ENCODE results near the gene ADIG.

The ADIG gene

DNA sequence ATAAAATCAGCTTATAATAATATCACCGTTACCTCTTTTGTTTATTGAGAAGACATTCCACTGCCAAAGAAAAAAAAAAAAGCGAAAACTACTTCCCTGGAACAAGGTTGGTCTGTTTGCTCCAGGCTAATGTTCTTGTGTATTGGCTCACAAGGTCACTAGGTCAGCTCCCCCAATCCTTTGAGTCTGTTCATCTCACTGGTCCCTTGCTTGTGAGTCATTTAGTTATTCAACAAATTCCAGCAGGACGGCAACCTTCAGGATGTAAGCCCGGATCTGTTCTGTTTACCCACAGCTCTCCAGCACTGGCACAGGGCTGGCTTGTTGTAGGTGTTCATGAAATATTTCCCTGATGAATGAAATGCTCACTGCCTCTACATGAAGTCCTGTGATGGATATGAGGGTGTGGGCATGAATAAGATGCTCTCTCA is 23.9 kb downstream of the ADIG start:
- DNase-seq: no peak

DNA sequence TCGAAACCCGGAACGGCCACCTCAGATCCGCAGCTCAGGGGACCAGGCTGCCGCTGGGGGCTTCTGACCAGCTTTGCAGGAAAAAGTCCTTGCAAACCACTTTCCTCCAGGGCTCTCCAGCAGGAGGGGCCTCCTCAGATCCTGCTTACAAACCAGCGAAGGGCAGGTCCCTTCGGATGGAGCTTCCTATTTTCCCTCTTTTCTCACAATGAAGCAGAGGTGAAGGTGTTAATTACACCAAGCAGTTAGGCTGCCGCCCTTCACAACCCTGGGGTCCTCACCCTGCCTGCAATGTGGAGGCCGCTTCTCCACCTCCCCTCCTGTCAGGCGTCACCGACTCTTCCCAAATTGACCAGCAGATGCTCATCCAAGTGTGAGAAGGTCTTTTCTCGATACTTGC is 26.4 kb downstream of the ADIG start:
- DNase-seq: no peak

DNA sequence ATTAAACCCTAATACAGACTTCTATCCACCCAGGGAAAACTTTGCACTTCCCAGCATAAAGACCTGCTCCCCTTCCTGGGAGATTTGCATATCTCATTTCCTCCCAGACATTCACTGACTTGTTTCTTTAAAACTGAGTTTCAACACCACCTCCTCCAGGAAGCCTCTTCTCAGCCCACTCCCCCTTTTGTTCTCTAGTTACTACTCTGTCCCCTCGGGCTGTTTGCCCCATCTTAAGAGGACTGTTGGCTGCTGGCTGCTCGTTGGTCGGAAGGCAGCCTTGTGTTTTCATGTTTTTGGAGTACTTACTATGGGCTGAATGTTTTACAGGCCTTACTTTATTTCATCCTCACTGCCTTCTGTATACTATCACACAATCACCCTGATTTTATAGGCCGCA is 27.2 kb downstream of the ADIG start:
- DNase-seq: no peak

DNA sequence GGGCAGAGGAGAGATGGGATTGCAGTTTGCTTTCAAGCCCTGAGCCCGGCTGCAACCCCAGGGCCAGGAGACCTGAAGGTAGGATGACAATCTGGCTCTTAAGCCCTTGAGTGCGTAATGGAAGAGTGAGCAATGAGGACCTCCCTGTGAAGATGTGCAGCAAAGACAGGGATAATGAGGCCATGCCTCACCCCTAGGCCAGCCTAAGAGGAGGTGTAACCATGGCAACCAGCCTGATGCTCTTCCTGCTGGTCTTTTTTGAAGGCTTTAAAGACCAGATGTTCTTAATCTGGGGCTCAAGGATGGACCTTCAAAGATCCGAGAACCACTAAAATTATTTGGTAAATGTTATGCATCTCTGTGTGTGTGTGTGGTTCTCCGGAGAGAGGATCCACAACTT is 28.8 kb downstream of the ADIG start:
- DNase-seq: no peak

DNA sequence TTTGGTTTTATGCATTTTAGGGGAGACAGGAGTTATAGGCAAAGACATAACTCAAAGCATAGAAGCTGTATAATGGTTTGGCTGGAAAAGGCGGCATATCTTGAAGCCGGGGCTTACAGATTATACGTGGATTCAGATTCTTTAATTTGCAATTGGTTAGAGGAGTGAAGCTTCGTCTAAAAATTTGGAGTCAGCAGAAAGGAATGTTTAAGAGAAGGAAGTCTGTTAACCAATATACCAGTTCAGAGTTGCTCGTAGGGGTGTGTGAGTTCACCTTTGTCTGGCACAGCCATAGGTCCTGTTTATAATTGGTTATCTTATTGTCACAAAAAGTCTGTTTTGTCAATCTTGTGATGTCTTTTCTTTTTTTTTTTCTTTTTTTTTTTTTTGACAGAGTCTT is 29.5 kb downstream of the ADIG start:
- no peak for DNase-seq

DNA sequence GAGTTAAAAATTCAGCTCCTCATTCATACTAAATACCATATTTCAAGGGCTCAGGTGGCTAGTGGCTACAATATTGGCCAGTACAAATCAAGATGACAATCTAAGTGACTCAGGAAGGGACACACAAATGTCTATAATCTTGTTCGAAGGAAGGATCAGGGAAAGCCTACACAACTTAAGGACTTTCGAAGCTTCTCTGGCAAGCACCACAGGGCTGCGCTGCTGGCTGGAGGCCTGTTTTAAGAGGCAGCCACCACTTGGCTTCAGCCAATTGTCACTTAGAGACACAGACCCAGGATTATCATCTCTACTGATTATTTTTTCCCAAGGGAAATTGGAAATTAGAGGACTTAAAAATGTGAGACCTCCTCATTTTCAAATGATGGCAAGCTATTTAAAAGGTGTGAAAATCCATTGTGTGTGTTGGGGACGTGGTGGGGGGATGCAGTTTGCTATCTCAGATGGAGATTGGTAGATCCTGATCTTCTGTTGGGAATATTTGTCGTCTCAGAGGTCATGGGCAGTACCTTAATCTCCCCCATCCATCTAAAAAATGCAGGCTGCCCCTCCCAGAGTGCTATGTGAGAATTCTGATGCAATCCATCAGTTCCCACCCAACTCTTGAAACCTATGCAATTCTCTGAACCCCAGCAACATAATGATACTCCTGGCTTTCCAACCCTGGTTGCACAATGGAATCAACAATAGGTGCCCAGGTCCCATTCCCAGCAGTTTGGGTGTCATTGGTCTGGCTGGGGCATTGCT is 31.9 kb downstream of the ADIG start:
- DNase-seq: no peak

DNA sequence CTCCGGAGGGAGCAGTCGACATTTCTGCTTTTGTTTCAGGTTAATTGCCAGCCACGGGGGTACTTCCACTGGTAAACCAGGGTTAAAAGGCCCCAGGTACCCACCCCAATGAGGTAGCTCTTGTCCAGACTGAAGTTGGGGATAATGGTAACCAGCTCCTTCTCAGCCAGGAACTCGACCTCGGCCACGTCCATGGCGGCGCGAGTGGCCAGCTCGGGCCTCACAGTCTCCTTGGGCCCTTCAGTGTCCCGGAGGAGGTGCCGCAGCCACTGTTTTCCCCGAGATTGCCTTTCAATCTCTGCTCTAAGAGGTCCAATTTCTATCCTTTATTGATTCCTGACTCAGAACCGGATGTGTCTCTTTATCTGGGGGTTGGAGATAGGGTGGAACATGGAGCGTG is 34.3 kb downstream of the ADIG start:
- no peak for DNase-seq

DNA sequence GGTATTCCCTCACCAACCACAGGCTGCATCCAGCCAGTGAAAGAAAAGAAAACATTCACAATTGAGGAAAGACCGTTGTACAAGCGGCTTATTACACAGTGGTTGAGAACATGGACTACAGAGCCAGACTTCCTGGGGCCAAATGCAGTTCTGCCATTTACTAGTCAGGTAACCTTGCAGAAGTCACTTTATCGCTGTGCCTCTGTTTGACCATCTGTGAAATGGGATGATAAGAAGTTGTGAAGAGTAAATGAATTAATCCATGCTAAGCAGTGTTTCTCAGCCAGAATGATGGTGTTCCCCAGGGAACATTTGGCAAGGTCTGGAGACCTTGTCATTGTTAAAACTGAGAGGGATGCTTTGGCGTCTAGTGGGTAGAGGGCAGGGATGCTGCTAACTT is 35.5 kb downstream of the ADIG start:
- DNase-seq: no peak

DNA sequence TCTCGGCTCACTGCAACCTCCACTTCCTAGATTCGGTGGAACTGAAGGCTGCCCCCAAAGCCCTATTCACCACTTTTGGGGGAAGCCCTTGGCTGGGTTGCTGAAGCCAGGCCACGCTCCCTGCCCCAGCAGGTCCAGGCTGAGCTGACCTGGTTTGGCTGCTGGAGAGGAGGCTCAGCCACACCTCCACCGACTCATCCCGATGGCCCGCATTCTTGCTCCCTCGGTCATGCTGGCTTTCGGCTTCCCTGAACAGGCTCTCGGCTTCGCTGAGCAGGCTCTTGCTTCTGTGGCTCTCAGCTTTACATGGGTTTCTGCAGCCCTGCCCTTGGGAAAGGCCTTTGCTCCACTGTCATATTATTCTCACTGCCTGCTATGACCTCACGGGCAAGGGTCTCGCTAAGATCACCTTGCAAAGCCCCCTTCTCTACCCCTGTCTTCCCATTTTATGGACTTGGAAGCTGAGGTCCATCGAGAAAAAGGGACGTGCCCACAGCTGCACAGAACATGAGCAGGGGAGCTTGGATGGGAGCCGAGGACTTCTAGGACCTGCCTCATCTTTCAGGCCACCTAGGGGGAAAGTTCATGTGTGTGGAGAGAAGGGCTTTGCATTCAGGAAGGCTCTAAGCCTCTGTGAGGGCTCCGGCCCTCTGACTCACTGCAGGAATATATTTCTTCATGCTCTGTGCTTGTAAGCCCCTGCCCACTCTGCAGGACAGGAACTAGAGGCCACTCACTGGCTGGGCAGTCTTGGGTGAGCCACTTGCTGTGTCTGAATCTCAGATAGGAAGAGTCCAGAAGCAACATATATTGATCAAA is 36.2 kb downstream of the ADIG start:
- no peak for DNase-seq

DNA sequence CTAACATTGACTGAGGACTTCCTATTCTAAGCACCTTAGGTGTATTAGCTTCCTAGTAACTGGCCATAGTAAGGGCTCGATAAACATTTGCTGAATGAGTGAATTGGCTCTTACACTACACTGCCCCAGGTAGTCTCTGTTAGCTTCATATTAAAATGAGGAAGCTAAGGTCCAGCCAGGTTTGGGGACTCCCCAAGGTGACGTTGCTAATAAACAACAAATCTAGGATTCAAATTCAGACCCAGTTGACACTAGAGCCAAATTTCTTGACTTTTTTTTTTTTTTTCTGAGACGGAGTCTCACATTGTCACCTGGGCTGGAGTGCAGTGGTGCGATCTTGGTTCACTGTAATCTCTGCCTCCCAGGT is 36.8 kb downstream of the ADIG start:
- DNase-seq: no peak

DNA sequence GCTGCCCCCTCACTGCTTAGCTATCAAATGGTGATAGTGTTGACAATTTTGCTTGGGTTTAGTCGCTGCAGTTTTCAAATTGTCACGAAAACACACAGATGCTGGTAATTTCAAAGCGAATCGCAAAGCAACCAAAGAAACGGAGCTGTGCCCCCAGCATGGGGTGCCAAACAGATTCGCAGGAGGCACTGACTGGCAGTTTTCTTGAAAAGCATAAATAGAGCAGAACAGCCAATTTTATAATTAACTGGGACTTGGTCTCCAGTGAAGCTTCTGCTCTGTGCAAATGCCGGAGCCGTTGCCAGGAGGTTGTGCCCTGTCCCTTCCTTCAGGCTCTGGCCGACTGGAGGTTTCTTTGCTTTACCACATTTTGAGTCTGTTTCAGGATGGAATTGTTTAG is 39.4 kb downstream of the ADIG start:
- no peak for DNase-seq

DNA sequence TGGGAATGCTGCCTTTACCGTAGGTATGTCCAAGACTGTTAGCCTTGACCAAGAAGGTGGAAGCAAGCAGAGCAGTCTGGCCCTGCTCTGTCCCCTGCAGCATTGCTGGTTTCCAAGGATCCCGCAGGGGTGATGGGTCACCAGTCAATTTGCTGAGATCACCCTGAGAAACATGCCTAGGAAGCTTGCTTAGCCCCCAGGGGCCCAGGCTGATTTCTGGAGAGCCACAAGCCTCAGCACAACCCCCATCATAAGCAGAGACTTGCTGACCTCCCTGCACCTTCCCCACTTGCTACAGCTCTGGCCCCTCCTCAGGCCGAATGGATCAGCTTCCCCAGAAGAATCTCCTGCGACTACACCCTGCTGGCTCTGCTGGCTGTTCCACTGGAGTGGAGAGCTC is 42.1 kb downstream of the ADIG start:
- DNase-seq: no peak

DNA sequence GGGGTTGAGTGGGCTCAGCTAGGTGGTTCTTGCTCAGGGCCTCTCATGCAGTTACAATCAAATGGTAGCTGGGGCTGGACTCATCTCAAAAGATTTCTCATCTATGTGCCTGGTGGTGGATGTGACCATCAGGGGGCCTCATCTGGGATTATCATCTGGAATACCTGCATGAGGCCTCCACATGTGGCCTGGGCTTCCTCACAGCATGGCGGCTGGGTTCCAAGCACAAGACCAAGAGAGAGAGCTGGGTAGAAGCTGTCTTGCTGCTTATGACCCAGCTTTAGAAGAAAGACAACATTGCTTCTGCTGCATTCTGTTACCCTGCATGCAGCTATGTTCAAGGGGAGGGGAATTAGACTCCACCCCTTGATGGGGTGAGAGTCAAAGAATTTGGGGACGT is 43.1 kb downstream of the ADIG start:
- DNase-seq: no peak

DNA sequence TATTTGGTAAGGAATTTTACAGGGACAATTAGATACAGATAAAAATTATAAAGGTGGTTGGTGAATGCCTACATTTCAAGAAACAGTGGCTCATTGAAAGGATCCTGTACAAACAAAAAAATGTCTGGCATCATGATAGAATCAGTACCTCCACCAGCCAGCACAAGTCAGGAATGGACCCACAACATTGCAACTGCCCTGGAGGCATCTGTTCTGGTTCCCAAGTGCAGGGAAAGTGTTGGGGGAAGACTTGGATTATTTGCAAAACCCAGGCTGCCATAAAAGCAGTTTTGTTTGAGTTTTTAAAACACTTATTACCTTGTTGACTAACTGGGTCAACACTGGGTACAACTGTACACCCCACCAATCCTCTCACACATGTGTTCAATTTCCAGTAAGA is 44.9 kb downstream of the ADIG start:
- no peak for DNase-seq

DNA sequence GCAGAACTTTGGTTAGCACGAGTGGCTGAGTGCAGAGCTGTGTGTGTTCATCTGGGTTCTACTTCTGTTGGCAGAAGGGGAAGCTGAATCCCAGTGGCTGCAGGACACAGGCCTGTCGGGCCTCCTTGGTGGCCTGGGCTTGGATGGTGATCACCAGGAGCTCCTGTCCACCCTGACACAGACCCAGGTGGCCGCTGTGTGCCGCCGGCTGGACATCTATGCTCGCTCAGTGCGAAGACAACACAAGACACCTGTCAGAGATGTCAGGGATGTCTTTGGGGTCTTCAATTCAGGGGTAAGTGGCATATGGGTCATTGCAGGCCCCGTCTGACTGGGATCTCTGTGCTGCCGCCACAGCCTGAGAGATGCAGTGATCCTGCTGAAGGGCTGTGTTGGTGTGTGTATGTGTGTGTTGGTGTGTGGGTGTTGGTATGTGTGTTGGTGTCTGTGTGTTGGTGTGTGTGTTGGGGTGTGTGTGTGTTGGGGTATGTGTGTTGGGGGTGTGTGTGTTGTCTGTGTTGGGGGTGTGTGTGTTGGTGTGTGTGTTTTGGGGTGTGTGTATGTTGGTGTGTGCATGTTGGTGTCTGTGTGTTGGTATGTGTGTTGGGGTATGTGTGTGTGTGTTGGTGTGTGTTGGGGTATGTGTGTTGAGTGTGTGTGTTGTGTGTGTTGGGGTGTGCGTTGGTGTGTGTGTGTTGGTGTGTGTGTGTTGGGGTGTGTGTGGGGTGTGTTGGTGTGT is 46.1 kb downstream of the ADIG start:
- no peak for DNase-seq

DNA sequence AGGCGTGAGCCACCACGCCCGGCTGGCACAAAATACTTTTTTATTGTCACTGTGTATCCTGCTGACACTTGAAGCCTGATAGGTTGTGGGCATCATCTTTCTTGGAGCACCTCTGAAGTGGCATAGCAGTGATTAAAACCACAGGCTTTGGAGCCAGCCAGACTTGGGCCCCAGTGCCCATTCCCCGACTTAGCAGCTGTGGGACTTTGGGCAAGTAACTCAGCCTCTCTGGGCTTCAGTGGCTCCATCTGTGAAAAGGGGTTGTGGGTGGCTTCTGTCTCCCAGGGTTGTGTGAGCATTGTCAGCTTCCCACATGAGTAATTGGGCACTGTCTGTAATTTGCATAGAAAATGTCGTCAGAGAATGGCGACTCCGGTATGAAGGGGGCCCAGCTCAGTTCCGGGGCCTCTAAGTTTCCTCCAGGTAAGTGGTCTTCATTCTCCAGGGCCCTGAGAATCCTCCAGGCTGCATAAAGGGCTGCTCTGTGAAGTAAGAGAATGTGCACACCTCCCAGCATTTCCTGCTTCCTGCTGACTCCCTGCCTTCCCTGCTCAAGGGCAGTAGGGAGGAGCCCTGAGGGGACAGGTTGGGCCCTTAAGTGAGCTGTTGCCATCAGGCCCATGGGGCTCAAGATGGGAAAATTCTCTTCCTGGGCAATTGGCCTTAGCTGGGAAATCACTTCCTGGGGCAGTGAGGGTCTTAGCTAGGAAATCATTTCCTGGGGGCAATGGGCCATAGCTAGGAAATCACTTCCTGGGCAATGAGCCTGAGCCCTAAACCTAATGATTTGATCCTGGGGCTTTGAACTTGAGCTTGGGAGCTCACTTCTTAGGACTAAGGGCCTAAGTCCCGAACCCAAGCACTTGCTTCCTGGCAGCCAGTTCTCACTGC is 47.8 kb downstream of the ADIG start:
- no peak for DNase-seq

DNA sequence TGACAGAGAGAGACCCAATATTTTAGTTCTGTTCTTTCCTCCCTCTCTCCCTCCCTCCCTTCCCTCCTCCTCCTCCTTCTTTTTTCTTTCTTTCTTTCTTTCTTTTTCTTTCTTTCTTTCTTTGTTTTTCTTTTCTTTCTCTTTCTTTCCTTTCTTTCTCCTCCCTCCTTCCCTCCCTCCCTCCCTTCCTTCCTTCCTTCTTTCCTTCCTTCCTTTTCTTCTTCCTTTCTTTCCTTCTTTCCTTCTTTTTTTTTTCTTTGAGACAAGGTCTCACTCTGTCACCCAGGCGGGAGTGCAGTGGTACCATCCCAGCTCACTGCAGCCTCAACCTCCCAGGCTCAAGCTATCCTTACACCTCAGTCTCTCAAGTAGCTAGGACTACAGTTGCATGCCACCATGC is 49.0 kb downstream of the ADIG start:
- DNase-seq: no peak

DNA sequence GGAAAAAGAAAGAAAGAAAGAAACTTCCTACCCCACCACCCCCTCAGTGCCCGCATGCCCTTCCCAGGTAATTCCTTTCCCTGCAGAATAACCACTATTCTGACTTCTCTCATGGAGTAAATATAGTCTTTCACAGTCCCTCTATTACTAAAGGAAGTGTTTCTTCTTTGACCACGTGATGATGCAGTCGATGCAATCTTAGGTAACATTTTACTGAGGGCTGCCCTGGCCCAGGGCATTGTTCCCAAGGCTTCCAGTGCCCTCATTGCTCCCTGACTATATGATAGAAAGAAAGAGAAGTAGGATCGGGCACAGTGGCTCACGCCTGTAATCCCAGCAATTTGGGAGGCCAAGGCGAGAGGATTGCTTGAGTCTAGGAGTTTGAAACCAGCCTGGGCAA is 49.7 kb downstream of the ADIG start:
- DNase-seq: no peak

DNA sequence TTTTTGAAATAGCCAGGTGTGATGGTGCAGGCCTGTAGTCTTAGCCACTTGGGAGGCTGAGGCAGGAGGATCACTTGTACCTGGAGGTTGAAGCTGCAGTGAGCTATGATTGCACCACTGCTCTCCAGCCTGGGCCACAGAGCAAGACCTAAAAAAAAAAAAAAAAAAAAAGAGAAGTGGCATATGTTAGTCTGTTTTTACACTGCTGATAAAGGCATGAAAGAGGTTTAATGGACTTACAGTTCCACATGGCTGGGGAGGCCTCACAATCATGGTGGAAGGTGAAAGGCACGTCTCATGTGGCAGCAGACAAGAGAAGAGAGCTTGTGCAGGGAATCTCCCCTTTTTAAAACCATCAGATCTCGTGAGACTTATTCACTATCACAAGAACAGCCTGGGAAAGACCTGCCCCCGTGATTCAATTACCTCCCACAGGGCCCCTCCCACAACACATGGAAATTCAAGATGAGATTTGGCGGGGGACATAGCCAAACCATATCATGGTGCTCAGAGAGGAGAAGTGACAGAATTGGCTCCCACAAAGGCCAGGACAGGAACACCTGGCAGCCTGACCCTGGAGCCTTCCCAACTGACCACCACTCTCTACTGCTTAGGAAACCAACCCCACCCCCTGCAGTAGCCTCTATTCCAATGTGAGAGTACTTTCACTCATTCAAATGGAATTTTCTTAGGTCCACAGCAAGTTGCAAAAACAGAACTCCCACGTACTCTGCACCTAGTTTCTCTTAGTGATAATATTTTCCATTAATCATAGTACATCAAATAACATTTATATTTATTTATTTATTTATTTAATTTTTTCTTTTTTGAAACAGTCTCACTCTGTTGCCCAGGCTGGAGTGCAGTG is 50.4 kb downstream of the ADIG start:
- no peak for DNase-seq

DNA sequence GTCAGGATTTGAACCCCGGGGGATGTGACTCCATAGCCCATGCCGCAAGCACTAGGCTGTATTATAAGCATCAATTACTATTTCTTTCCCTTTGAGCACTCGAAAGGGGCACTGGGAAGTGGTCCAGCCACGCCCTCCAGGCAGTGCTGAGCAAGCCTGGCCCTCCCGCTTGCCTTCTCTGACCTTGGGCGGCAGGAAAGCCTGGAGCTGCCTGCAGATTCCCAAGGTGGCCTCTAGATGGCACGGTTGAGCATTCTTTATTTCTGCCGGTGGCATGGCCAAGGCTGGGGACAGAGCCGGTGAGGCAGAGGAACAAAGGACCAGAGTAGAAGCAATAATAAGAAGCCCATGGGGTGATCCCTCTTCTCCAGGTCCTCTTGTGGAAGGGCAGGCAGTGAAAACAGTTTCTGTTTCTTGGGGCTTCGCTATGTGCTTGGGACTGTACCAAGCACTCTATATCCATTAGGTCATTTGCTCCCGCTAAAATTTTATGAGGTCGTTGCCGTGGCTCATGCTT is 52.6 kb downstream of the ADIG start:
- peak; percentile 32 for DNase-seq

DNA sequence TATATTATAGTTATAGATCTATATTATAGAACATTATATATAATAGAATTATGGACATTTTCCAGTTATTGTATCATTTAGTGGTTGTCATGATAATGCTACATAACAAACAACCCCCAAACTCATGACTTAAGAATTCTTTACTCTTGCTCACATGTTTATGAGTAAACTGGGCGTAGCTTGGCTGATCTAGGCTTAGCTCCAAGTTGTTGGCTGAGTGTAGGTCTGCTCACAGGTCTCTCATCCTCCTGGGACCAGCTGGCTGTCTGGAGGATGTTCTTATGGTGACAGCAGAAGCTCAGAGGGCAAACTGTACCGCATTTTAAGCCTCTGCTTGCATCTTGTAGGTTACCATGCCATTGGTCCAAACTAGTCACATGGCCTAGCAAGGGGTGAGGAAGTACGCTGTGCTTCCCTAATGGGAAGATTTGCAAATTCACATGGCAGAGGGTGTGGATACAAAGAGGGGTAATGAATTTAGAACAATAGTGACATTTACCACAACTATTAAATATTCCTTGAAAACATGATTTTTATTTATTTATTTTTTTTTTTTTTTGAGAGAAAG is 54.8 kb downstream of the ADIG start:
- DNase-seq: no peak

All from CD4-positive, alpha-beta T cell treated with Interferon gamma for 1 hour (primary cell).